GM23248 (cell line): ENCODE data around the gene MAP4K2. TPM values are rescaled to one million over a fixed set of nuclear protein-coding genes. Genes with fewer than 3 reads are reported as not detected.

Experiments used
- DNase-seq: peaks from one replicate; pipeline ENCODE4 v3.0.0-alpha.2; 2015
- H2AFZ ChIP-seq: fragments of 200-600 bp; sonication (generic); 2 replicates; pipeline ENCODE4 v1.6.1; 2016; ENCODE audit warnings: antibody characterized with exemption
- H3F3A ChIP-seq: fragments of 200-600 bp; sonication (generic); 2 replicates; pipeline ENCODE4 v1.6.1; 2016; ENCODE audit warnings: mild to moderate bottlenecking, antibody characterized with exemption, mixed run types; ENCODE audit not compliant: insufficient read depth
- H3K27ac ChIP-seq: fragments of 200-600 bp; sonication (generic); 2 replicates; pipeline ENCODE4 v1.5.1; 2016; ENCODE audit warnings: mild to moderate bottlenecking
- H3K27me3 ChIP-seq: fragments of 200-600 bp; sonication (generic); replicated peaks from 2 replicates; pipeline ENCODE4 v1.6.1; 2016; ENCODE audit warnings: mild to moderate bottlenecking; ENCODE audit not compliant: insufficient read depth
- H3K36me3 ChIP-seq: fragments of 200-600 bp; sonication (generic); 2 replicates; pipeline ENCODE4 v1.6.1; 2016; ENCODE audit warnings: low read depth, mild to moderate bottlenecking
- H3K4me1 ChIP-seq: fragments of 200-600 bp; sonication (generic); 2 replicates; pipeline ENCODE4 v1.6.1; 2016; ENCODE audit warnings: mild to moderate bottlenecking; ENCODE audit not compliant: insufficient read depth
- H3K4me2 ChIP-seq: fragments of 200-600 bp; sonication (generic); one replicate; pipeline ENCODE4 v1.6.1; 2016; ENCODE audit warnings: mild to moderate bottlenecking; ENCODE audit not compliant: unreplicated experiment
- H3K4me3 ChIP-seq: fragments of 200-600 bp; sonication (generic); 2 replicates; pipeline ENCODE4 v1.5.1; 2016; ENCODE audit warnings: mild to moderate bottlenecking
- H3K79me2 ChIP-seq: fragments of 200-600 bp; sonication (generic); 2 replicates; pipeline ENCODE4 v1.6.1; 2016; ENCODE audit warnings: mild to moderate bottlenecking; ENCODE audit not compliant: insufficient read depth
- H3K9ac ChIP-seq: fragments of 200-600 bp; sonication (generic); 2 replicates; pipeline ENCODE4 v1.6.1; 2016; ENCODE audit warnings: mild to moderate bottlenecking
- H3K9me2 ChIP-seq: fragments of 200-600 bp; sonication (generic); 2 replicates; pipeline ENCODE4 v1.6.1; 2016; ENCODE audit warnings: mixed run types, mild to moderate bottlenecking, moderate library complexity; ENCODE audit not compliant: insufficient read depth
- H3K9me3 ChIP-seq: fragments of 200-600 bp; sonication (generic); one replicate; pipeline ENCODE4 v1.6.1; 2017; ENCODE audit warnings: low read depth
- H4K20me1 ChIP-seq: fragments of 200-600 bp; sonication (generic); 2 replicates; pipeline ENCODE4 v1.6.0; 2016; ENCODE audit not compliant: insufficient read depth
- EZH2 ChIP-seq: fragments of 200-600 bp; sonication (generic); IDR thresholded peaks from 2 replicates; pipeline ENCODE4 v1.6.1; 2018; ENCODE audit warnings: antibody characterized with exemption, mild to moderate bottlenecking; ENCODE audit not compliant: insufficient read depth, poor library complexity, severe bottlenecking
- EZH2phosphoT487 ChIP-seq: fragments of 200-600 bp; sonication (generic); IDR thresholded peaks from 2 replicates; pipeline ENCODE4 v1.6.1; 2018; ENCODE audit warnings: antibody characterized with exemption, moderate library complexity, mild to moderate bottlenecking, low read depth; ENCODE audit not compliant: insufficient read depth
- WGBS, 2 experiments: methylation state at CpG; one replicate each; pipeline ENCODE4 v1.1.6; 2015 to 2017; ENCODE audit warnings: low lambda C conversion rate in 2 of 2, low coverage in 1 of 2; ENCODE audit errors: missing lambda C conversion rate in 2 of 2; 5-methylcytosine and 5-hydroxymethylcytosine counted together
- in situ Hi-C: fragments of 300-500 bp; cut with MboI; formaldehyde crosslinking; loops from 2 replicates; pipeline ENCODE4 v1.15.0; 2020
- polyA plus RNA-seq: library from polyadenylated mRNA; unstranded; fragments of >200 nt; fragmentation: Nextera tagmentation; extraction: Ambion mirVana; gene quantifications from 2 replicates; pipeline ENCODE4 v1.2.1, GENCODE V29; 2016
- total RNA-seq: library from RNA; depleted of rRNA; stranded (reverse); fragments of >200 nt; shearing (Covaris generic); gene quantifications from 2 replicates; pipeline ENCODE4 v1.2.3, GENCODE V29; 2014

MAP4K2 gene
- total and polyA plus RNA-seq, 2 experiments from 2014 or later, result 6.2 to 18.2 TPM

- no peak overlapping the region for H3K27ac ChIP-seq
- H3K9ac ChIP-seq, result no peak overlapping the region
- H3K4me3 ChIP-seq, result no peak overlapping the region
- H2AFZ ChIP-seq, result no peak overlapping the region
- in situ Hi-C loops, result no loop called here
- no peaks in the 10 kb centered on the region for H4K20me1 ChIP-seq
- peaks cover 63% of the 10 kb centered on the region for H3K36me3 ChIP-seq
- H3K4me1 ChIP-seq, result peaks cover 10% of the 10 kb centered on the region; the same call in 1 of the 2 replicates
- H3K4me2 ChIP-seq, result no peak overlapping the region
- H3K79me2 ChIP-seq, result peaks cover 43% of the 10 kb centered on the region
- no peaks in the 10 kb centered on the region for H3K9me2 ChIP-seq
- TF ChIP-seq EZH2phosphoT487, result no peak
- no peak for TF ChIP-seq EZH2
- no peaks in the 10 kb centered on the region for H3K27me3 ChIP-seq
- peaks cover 66% of the 10 kb centered on the region for H3F3A ChIP-seq
- 87 to 91% methylated on average over 24 to 42 of the region's 42 CpGs for WGBS, 2 experiments
- no peak for DNase-seq
- no peaks in the 10 kb centered on the region for H3K9me3 ChIP-seq
Measured at GRCh38 chr11:64765851-64766665, 37.0 kb downstream of the MAP4K2 start.

GRCh38 chr11:64765291-64765850 is 37.6 kb downstream of the MAP4K2 start:
- no peaks in the 10 kb centered on the region for H4K20me1 ChIP-seq
- no peak for DNase-seq
- no peaks in the 10 kb centered on the region for H3K27me3 ChIP-seq
- no peak overlapping the region for H3K9ac ChIP-seq
- H3K9me2 ChIP-seq, result no peaks in the 10 kb centered on the region
- H3K36me3 ChIP-seq, result peaks cover 59% of the 10 kb centered on the region
- in situ Hi-C loops, result no loop called here
- no peak overlapping the region for H3K27ac ChIP-seq
- H2AFZ ChIP-seq, result no peak overlapping the region
- no peak overlapping the region for H3K4me2 ChIP-seq
- H3K4me3 ChIP-seq, result no peak overlapping the region
- H3F3A ChIP-seq, result peaks cover 67% of the 10 kb centered on the region
- H3K4me1 ChIP-seq, result peaks cover 10% of the 10 kb centered on the region; the same call in 1 of the 2 replicates
- TF ChIP-seq EZH2, result no peak
- no peak for TF ChIP-seq EZH2phosphoT487
- WGBS, 2 experiments, result 88 to 91% methylated on average over 28 to 30 of the region's 30 CpGs
- peaks cover 37% of the 10 kb centered on the region for H3K79me2 ChIP-seq
- no peaks in the 10 kb centered on the region for H3K9me3 ChIP-seq

GRCh38 chr11:64764753-64765152 is 38.3 kb downstream of the MAP4K2 start:
- WGBS, 2 experiments, result 79 to 85% methylated on average over 8 of the region's 8 CpGs
- Histone ChIP-seq H3K9ac (no peak overlapping the region), H2AFZ (no peak overlapping the region), H3F3A (peaks cover 62% of the 10 kb centered on the region), H4K20me1 (no peaks in the 10 kb centered on the region), H3K9me3 (no peaks in the 10 kb centered on the region), H3K4me2 (no peak overlapping the region), H3K36me3 (peaks cover 53% of the 10 kb centered on the region), H3K27ac (no peak overlapping the region), H3K79me2 (peaks cover 30% of the 10 kb centered on the region), H3K27me3 (no peaks in the 10 kb centered on the region), H3K4me3 (no peak overlapping the region), H3K9me2 (no peaks in the 10 kb centered on the region), H3K4me1 (peaks cover 10% of the 10 kb centered on the region; the same call in 1 of the 2 replicates)
- no peak for DNase-seq
- in situ Hi-C loops, result no loop called here
- no peak for TF ChIP-seq EZH2phosphoT487
- no peak for TF ChIP-seq EZH2

GRCh38 chr11:64764040-64764611 is 38.9 kb downstream of the MAP4K2 start:
- 86% methylated on average over 11 of the region's 11 CpGs for WGBS, 2 experiments
- no peaks in the 10 kb centered on the region for H4K20me1 ChIP-seq
- H3K4me2 ChIP-seq, result no peak overlapping the region
- H3K4me3 ChIP-seq, result no peak overlapping the region
- no peaks in the 10 kb centered on the region for H3K9me2 ChIP-seq
- H3K27me3 ChIP-seq, result no peaks in the 10 kb centered on the region
- H3K4me1 ChIP-seq, result peaks cover 10% of the 10 kb centered on the region; the same call in 1 of the 2 replicates
- no peak overlapping the region for H3K27ac ChIP-seq
- DNase-seq, result no peak
- H3K9ac ChIP-seq, result no peak overlapping the region
- H3K79me2 ChIP-seq, result peaks cover 24% of the 10 kb centered on the region
- no peak overlapping the region for H2AFZ ChIP-seq
- peaks cover 56% of the 10 kb centered on the region for H3F3A ChIP-seq
- no peaks in the 10 kb centered on the region for H3K9me3 ChIP-seq
- peaks cover 47% of the 10 kb centered on the region for H3K36me3 ChIP-seq
- in situ Hi-C loops, result no loop called here
- TF ChIP-seq EZH2phosphoT487, result no peak
- no peak for TF ChIP-seq EZH2
